Measurements from ENCODE around the gene ZNF608.

ZNF608 gene

GRCh38 chr5:124696898-124697297 is 49.5 kb downstream of the ZNF608 start:
- no peak overlapping the region for H3K27ac ChIP-seq (replicated peaks)
- TF ChIP-seq GABPA (IDR thresholded peaks at IDR 0.05; ENCODE audit: low read depth) (no peak), CTCF (IDR thresholded peaks at IDR 0.05; ENCODE audit: insufficient read depth, low read length) (no peak), REST (IDR thresholded peaks at IDR 0.05; ENCODE audit: insufficient replicate concordance, low read depth) (no peak), SPI1 (IDR thresholded peaks at IDR 0.05; ENCODE audit: borderline replicate concordance, low read depth) (no peak), POLR2AphosphoS5 (IDR thresholded peaks at IDR 0.05; ENCODE audit: low read depth) (no peak)
- H3K27me3 ChIP-seq (ENCODE audit: insufficient read depth, poor library complexity, severe bottlenecking) = no peaks in the 10 kb centered on the region
- no peak for DNase-seq (ENCODE audit: low read depth in 1 of 2, low spot score in 1 of 2)
- no peak overlapping the region for H3K4me3 ChIP-seq (replicated peaks; ENCODE audit: insufficient read depth, low read length)

Data from HL-60 (cell line).